ENCODE measurements around the gene EEFSEC.

DNA sequence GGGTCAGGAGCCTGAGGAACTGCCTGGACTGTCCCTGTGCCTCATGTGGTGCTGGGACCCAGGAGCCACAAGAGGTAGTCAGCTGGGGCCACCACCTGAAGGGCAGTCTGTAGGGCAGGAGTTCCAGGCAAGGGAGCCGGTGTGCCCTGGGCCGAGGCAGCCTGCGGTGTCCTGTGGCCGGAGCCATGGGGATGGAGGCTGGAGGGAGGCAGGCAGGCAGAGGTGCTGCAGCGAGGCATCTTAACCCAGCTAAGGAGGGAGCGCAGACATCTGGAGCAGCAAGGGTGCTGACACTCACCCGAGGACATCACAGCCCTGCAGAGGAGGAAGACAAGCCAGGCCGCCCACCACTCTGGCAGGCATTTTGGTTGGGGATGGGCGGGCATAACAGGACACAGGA is 235.7 kb downstream of the EEFSEC start:
- no peak for TF ChIP-seq MXI1 (conservative IDR thresholded peaks at IDR 0.05; ENCODE audit: poor library complexity, severe bottlenecking)
- TF ChIP-seq, protein P1, sequence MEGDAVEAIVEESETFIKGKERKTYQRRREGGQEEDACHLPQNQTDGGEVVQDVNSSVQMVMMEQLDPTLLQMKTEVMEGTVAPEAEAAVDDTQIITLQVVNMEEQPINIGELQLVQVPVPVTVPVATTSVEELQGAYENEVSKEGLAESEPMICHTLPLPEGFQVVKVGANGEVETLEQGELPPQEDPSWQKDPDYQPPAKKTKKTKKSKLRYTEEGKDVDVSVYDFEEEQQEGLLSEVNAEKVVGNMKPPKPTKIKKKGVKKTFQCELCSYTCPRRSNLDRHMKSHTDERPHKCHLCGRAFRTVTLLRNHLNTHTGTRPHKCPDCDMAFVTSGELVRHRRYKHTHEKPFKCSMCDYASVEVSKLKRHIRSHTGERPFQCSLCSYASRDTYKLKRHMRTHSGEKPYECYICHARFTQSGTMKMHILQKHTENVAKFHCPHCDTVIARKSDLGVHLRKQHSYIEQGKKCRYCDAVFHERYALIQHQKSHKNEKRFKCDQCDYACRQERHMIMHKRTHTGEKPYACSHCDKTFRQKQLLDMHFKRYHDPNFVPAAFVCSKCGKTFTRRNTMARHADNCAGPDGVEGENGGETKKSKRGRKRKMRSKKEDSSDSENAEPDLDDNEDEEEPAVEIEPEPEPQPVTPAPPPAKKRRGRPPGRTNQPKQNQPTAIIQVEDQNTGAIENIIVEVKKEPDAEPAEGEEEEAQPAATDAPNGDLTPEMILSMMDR (IDR thresholded peaks at IDR 0.05; ENCODE audit: poor library complexity, severe bottlenecking) = no peak
- TF ChIP-seq EZH2 (IDR thresholded peaks at IDR 0.05; ENCODE audit: borderline replicate concordance, insufficient read depth, low read length, poor library complexity, severe bottlenecking) = no peak
- no peak for TF ChIP-seq RAD21 (conservative IDR thresholded peaks at IDR 0.05)
- TF ChIP-seq POLR2AphosphoS5 (IDR thresholded peaks at IDR 0.05) = no peak
- no peak for TF ChIP-seq EP300 (conservative IDR thresholded peaks at IDR 0.05; ENCODE audit: poor library complexity, severe bottlenecking)
- TF ChIP-seq, protein P2, sequence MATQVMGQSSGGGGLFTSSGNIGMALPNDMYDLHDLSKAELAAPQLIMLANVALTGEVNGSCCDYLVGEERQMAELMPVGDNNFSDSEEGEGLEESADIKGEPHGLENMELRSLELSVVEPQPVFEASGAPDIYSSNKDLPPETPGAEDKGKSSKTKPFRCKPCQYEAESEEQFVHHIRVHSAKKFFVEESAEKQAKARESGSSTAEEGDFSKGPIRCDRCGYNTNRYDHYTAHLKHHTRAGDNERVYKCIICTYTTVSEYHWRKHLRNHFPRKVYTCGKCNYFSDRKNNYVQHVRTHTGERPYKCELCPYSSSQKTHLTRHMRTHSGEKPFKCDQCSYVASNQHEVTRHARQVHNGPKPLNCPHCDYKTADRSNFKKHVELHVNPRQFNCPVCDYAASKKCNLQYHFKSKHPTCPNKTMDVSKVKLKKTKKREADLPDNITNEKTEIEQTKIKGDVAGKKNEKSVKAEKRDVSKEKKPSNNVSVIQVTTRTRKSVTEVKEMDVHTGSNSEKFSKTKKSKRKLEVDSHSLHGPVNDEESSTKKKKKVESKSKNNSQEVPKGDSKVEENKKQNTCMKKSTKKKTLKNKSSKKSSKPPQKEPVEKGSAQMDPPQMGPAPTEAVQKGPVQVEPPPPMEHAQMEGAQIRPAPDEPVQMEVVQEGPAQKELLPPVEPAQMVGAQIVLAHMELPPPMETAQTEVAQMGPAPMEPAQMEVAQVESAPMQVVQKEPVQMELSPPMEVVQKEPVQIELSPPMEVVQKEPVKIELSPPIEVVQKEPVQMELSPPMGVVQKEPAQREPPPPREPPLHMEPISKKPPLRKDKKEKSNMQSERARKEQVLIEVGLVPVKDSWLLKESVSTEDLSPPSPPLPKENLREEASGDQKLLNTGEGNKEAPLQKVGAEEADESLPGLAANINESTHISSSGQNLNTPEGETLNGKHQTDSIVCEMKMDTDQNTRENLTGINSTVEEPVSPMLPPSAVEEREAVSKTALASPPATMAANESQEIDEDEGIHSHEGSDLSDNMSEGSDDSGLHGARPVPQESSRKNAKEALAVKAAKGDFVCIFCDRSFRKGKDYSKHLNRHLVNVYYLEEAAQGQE (IDR thresholded peaks at IDR 0.05; ENCODE audit: borderline replicate concordance) = no peak
- no peak for TF ChIP-seq SMC3 (conservative IDR thresholded peaks at IDR 0.05; ENCODE audit: poor library complexity)

All from neural cell (in vitro differentiated cells).